ENCODE measurements around the gene SPOCK2.

- no peak for TF ChIP-seq ZNF529 (tag by site-specific recombination; IDR thresholded peaks at IDR 0.05; ENCODE audit: insufficient replicate concordance)
- no peak for TF ChIP-seq CTCF (tag by site-specific recombination; IDR thresholded peaks at IDR 0.05)
- no peak for TF ChIP-seq ZNF274 (IDR thresholded peaks at IDR 0.05; ENCODE audit: low read length)
- TF ChIP-seq ZNF274 (tag by site-specific recombination; IDR thresholded peaks at IDR 0.05; ENCODE audit: borderline replicate concordance) = no peak
- no peak for TF ChIP-seq ZNF704 (tag by site-specific recombination; IDR thresholded peaks at IDR 0.05)
- no peak for TF ChIP-seq ZSCAN5A (tag by site-specific recombination; IDR thresholded peaks at IDR 0.05)
- no peak for TF ChIP-seq REST (tag by site-specific recombination; IDR thresholded peaks at IDR 0.05)
Observed at GRCh38 chr10:72092987-72093386, 4.6 kb upstream of the SPOCK2 start.
